IMR-90 (cell line): ENCODE data around the gene SLC26A1.

Experiments used
- CEBPB ChIP-seq: IDR thresholded peaks from 2 replicates; pipeline ENCODE4 v1.6.1; 2012; ENCODE audit warnings: low read depth, low read length, improper control_type of control experiment
- CTCF ChIP-seq: conservative IDR thresholded peaks from 2 replicates; pipeline ENCODE4 v1.5.1; 2012; ENCODE audit warnings: mild to moderate bottlenecking, low read depth, low read length, improper control_type of control experiment
- MAFK ChIP-seq: IDR thresholded peaks from 2 replicates; pipeline ENCODE4 v1.6.1; 2012; ENCODE audit warnings: low read depth, low read length, improper control_type of control experiment
- POLR2A ChIP-seq: IDR thresholded peaks from 2 replicates; pipeline ENCODE4 v1.6.1; 2012; ENCODE audit warnings: mild to moderate bottlenecking, low read depth, low read length
- RAD21 ChIP-seq: IDR thresholded peaks from 2 replicates; pipeline ENCODE4 v1.6.1; 2012; ENCODE audit warnings: low read length, improper control_type of control experiment
- RCOR1 ChIP-seq: IDR thresholded peaks from 2 replicates; pipeline ENCODE4 v1.6.1; 2012; ENCODE audit warnings: mild to moderate bottlenecking, low read length, improper control_type of control experiment; ENCODE audit not compliant: insufficient replicate concordance

- TF ChIP-seq CEBPB (no peak), CTCF (no peak), RCOR1 (no peak), POLR2A (no peak), RAD21 (no peak), MAFK (no peak)
Measured at GRCh38 chr4:968221-968620, 25.0 kb downstream of the SLC26A1 start.
